ENCODE results near the gene DOCK9. TPM values are rescaled to one million over a fixed set of nuclear protein-coding genes. Genes with fewer than 3 reads are reported as not detected.

Gene DOCK9
- polyA plus RNA-seq, 3 donors, result 0.01 TPM; not detected in 2

GRCh38 chr13:98961503-98962105, 16.3 kb downstream of the DOCK9 start:
- intact Hi-C loops (cut with micrococcal nuclease), result no loop called here
- no peaks in the 10 kb centered on the region for H3K4me1 Mint-ChIP-seq

GRCh38 chr13:98960606-98961502, 17.0 kb downstream of the DOCK9 start:
- H3K27me3 ChIP-seq (ENCODE audit: control insufficient read depth in 2 of 2, insufficient read depth in 2 of 2, low read length in 2 of 2), result peaks cover 0 to 3% of the 10 kb centered on the region in 2 donors
- Mint-ChIP-seq H3K4me1 (no peaks in the 10 kb centered on the region), H3K4me3 (no peak overlapping the region), H3K36me3 (no peaks in the 10 kb centered on the region), H3K27me3 (ENCODE audit: low read depth in 3 of 3) (peaks cover 8 to 22% (median 13%) of the 10 kb centered on the region in 3 donors), H3K27ac (no peak overlapping the region), H3K9me3 (peaks cover 0 to 4% (median 0%) of the 10 kb centered on the region in 7 donors)
- no peak overlapping the region for H3K4me3 ChIP-seq (replicated peaks in 1 of 3; ENCODE audit: low read depth in 2 of 3, low read length in 3 of 3)
- no peaks in the 10 kb centered on the region for H3K79me2 ChIP-seq (ENCODE audit: insufficient read depth, low read length)
- H3K4me1 ChIP-seq (ENCODE audit: control insufficient read depth in 1 of 2, insufficient read depth in 2 of 2, low read length in 2 of 2), result no peaks in the 10 kb centered on the region
- H2AFZ ChIP-seq (ENCODE audit: insufficient read depth, low read depth, low read length, poor library complexity, severe bottlenecking), result no peak overlapping the region
- no peaks in the 10 kb centered on the region for H3K36me3 ChIP-seq (replicated peaks in 1 of 2; ENCODE audit: control insufficient read depth in 1 of 2, insufficient read depth in 2 of 2, low read length in 2 of 2)
- no peak overlapping the region for H3K9ac ChIP-seq (ENCODE audit: insufficient read depth, low read length, poor library complexity, severe bottlenecking)
- H3K9me3 ChIP-seq (replicated peaks in 1 of 2; ENCODE audit: control insufficient read depth in 1 of 2, insufficient read depth in 1 of 2, low read length in 2 of 2), result no peaks in the 10 kb centered on the region
- intact Hi-C loops (cut with micrococcal nuclease), result no loop called here
- DNase-seq, result no peak
- H4K20me1 ChIP-seq (ENCODE audit: insufficient read depth, low read length), result no peaks in the 10 kb centered on the region
- H3K27ac ChIP-seq (ENCODE audit: low read depth in 1 of 2, low read length in 2 of 2), result no peak overlapping the region
- TF ChIP-seq, protein P1, sequence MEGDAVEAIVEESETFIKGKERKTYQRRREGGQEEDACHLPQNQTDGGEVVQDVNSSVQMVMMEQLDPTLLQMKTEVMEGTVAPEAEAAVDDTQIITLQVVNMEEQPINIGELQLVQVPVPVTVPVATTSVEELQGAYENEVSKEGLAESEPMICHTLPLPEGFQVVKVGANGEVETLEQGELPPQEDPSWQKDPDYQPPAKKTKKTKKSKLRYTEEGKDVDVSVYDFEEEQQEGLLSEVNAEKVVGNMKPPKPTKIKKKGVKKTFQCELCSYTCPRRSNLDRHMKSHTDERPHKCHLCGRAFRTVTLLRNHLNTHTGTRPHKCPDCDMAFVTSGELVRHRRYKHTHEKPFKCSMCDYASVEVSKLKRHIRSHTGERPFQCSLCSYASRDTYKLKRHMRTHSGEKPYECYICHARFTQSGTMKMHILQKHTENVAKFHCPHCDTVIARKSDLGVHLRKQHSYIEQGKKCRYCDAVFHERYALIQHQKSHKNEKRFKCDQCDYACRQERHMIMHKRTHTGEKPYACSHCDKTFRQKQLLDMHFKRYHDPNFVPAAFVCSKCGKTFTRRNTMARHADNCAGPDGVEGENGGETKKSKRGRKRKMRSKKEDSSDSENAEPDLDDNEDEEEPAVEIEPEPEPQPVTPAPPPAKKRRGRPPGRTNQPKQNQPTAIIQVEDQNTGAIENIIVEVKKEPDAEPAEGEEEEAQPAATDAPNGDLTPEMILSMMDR (IDR thresholded peaks at IDR 0.05), result no peak
- WGBS (ENCODE audit: insufficient coverage), result 92% methylated on average over 6 of the region's 11 CpGs
- H3K4me2 ChIP-seq (replicated peaks; ENCODE audit: extremely low read depth, low read length, poor library complexity, severe bottlenecking), result no peak overlapping the region

More at GRCh38 chr13:98961503-98962105, 16.3 kb downstream of the DOCK9 start:
- Histone ChIP-seq H2AFZ (ENCODE audit: insufficient read depth, low read depth, low read length, poor library complexity, severe bottlenecking) (no peak overlapping the region), H4K20me1 (ENCODE audit: insufficient read depth, low read length) (no peaks in the 10 kb centered on the region), H3K4me1 (ENCODE audit: control insufficient read depth in 1 of 2, insufficient read depth in 2 of 2, low read length in 2 of 2) (no peaks in the 10 kb centered on the region), H3K27me3 (ENCODE audit: control insufficient read depth in 2 of 2, insufficient read depth in 2 of 2, low read length in 2 of 2) (peaks cover 0 to 3% of the 10 kb centered on the region in 2 donors), H3K4me2 (replicated peaks; ENCODE audit: extremely low read depth, low read length, poor library complexity, severe bottlenecking) (no peak overlapping the region), H3K9me3 (replicated peaks in 1 of 2; ENCODE audit: control insufficient read depth in 1 of 2, insufficient read depth in 1 of 2, low read length in 2 of 2) (no peaks in the 10 kb centered on the region), H3K9ac (ENCODE audit: insufficient read depth, low read length, poor library complexity, severe bottlenecking) (no peak overlapping the region), H3K36me3 (replicated peaks in 1 of 2; ENCODE audit: control insufficient read depth in 1 of 2, insufficient read depth in 2 of 2, low read length in 2 of 2) (no peaks in the 10 kb centered on the region), H3K27ac (ENCODE audit: low read depth in 1 of 2, low read length in 2 of 2) (no peak overlapping the region), H3K4me3 (replicated peaks in 1 of 3; ENCODE audit: low read depth in 2 of 3, low read length in 3 of 3) (no peak overlapping the region), H3K79me2 (ENCODE audit: insufficient read depth, low read length) (no peaks in the 10 kb centered on the region)
- Mint-ChIP-seq H3K36me3 (no peaks in the 10 kb centered on the region), H3K4me3 (no peak overlapping the region), H3K27ac (no peak overlapping the region), H3K27me3 (ENCODE audit: low read depth in 3 of 3) (peaks cover 8 to 22% (median 13%) of the 10 kb centered on the region in 3 donors), H3K9me3 (peaks cover 0 to 4% (median 0%) of the 10 kb centered on the region in 7 donors)
- TF ChIP-seq, protein P1 (IDR thresholded peaks at IDR 0.05), result no peak
- no peak for DNase-seq
- WGBS (ENCODE audit: insufficient coverage), result 92% methylated on average over 6 of the region's 7 CpGs

All from CD14-positive monocyte (primary cell).